Measurements from ENCODE around the gene ZKSCAN5. TPM values are rescaled to one million over a fixed set of nuclear protein-coding genes. Genes with fewer than 3 reads are reported as not detected.
"Not testable (repeated sequence)": the region's sequence is repeated elsewhere in the genome, so short reads cannot be mapped to it uniquely, and the experiment has no call there.

The ZKSCAN5 gene
- total RNA-seq, 4 donors from 2014 or later, result 3.1 to 15.5 (median 9.2) TPM

DNA sequence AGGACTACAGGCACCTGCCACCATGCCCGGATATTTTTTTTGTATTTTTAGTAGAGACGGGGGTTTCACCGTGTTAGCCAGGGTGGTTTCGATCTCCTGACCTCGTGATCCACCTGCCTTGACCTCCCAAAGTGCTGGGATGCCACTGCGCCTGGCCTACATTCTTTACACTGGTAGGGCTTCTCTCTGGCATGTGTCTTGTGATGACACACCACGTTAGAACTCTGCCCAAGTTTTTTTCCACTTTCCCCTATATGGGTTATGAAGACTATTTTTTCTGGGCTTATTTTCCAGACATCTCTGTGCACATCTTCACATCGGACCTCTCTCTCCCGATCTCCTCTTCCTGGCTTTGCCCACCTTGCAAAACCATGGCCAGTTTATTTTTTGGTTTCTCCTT is 36.8 kb downstream of the ZKSCAN5 start:
- H3K27me3 ChIP-seq, result no peaks in the 10 kb centered on the region
- no peaks in the 10 kb centered on the region for H3K4me1 ChIP-seq
- H3K27ac ChIP-seq, result no peak overlapping the region
- no peak overlapping the region for H3K4me3 ChIP-seq
- TF ChIP-seq, protein P1, sequence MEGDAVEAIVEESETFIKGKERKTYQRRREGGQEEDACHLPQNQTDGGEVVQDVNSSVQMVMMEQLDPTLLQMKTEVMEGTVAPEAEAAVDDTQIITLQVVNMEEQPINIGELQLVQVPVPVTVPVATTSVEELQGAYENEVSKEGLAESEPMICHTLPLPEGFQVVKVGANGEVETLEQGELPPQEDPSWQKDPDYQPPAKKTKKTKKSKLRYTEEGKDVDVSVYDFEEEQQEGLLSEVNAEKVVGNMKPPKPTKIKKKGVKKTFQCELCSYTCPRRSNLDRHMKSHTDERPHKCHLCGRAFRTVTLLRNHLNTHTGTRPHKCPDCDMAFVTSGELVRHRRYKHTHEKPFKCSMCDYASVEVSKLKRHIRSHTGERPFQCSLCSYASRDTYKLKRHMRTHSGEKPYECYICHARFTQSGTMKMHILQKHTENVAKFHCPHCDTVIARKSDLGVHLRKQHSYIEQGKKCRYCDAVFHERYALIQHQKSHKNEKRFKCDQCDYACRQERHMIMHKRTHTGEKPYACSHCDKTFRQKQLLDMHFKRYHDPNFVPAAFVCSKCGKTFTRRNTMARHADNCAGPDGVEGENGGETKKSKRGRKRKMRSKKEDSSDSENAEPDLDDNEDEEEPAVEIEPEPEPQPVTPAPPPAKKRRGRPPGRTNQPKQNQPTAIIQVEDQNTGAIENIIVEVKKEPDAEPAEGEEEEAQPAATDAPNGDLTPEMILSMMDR (IDR thresholded peaks at IDR 0.05), result no peak
- TF ChIP-seq POLR2A (IDR thresholded peaks at IDR 0.05), result no peak
- no peaks in the 10 kb centered on the region for H3K36me3 ChIP-seq
- no peak for DNase-seq
- H3K9me3 ChIP-seq, result peaks cover 0 to 12% of the 10 kb centered on the region in 2 donors
- intact Hi-C loops (cut with DNase I; ENCODE audit: low total_unique reads), result no loop called here

DNA sequence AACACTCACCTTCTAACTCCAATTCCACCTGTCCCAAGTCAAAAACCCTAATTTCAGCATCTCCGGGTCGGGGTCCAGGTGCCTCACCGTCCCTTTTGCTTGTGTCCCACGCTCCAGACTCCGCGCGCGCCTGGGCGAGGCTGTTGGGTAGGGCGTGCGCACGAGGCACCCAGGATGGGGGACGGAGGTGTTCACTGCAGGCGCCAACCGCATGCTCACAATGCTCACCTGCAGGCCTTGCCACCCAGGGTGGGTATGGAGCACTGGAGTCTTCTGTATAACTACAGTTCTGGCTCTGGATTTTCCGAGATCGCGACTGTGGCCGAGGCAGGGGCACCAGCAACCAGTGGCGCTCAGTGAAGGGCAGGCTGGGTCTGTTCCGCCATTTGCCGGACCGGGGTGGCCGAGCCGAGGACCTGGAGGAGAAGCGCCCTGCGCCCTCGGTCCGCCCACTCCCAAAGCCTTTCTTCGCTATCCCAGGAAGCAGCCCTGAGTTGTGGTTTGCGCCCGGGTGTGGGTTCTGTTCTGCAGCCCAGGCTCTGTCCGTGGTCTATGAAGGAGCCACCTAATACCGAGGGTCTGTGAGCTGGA is 38.7 kb downstream of the ZKSCAN5 start:
- no peaks in the 10 kb centered on the region for H3K27me3 ChIP-seq

DNA sequence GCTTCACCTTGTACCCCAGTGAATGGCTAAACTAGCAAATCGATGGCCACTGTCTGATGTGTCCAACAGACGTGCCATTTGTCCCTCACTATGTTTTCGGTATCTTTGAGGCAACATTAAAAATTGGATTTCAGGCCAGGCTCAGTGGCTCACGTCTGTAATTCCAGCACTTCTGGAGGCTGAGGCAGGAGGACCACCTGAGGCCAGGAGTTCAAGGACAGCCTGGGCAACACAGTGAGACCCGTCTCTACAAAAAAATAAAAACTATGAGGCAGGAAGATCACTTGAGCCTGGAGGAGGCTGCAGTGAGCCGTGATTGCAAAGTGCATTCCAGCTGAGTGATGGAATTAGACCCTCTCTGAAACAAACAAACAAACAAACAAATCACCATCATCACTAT is 39.5 kb downstream of the ZKSCAN5 start:
- DNase-seq, result no peak
- H3K36me3 ChIP-seq, result no peaks in the 10 kb centered on the region
- intact Hi-C loops (cut with DNase I; ENCODE audit: low total_unique reads), result no loop called here
- H3K4me3 ChIP-seq, result no peak overlapping the region
- H3K27ac ChIP-seq, result no peak overlapping the region
- H3K4me1 ChIP-seq, result no peaks in the 10 kb centered on the region
- TF ChIP-seq, protein P1 (IDR thresholded peaks at IDR 0.05), result no peak
- TF ChIP-seq POLR2A (IDR thresholded peaks at IDR 0.05), result no peak
- peaks cover 0 to 18% of the 10 kb centered on the region in 2 donors for H3K9me3 ChIP-seq
- H3K27me3 ChIP-seq, result no peaks in the 10 kb centered on the region

More for the DNA sequence above, 38.7 kb downstream of the ZKSCAN5 start:
- Histone ChIP-seq H3K9me3 (peaks cover 0 to 14% of the 10 kb centered on the region in 2 donors), H3K4me1 (no peaks in the 10 kb centered on the region), H3K36me3 (no peaks in the 10 kb centered on the region), H3K4me3 (no peak overlapping the region), H3K27ac (no peak overlapping the region)
- TF ChIP-seq, protein P1 (IDR thresholded peaks at IDR 0.05), result no peak
- TF ChIP-seq POLR2A (IDR thresholded peaks at IDR 0.05), result no peak
- DNase-seq, result no peak
- intact Hi-C loops (cut with DNase I; ENCODE audit: low total_unique reads), result no loop called here

DNA sequence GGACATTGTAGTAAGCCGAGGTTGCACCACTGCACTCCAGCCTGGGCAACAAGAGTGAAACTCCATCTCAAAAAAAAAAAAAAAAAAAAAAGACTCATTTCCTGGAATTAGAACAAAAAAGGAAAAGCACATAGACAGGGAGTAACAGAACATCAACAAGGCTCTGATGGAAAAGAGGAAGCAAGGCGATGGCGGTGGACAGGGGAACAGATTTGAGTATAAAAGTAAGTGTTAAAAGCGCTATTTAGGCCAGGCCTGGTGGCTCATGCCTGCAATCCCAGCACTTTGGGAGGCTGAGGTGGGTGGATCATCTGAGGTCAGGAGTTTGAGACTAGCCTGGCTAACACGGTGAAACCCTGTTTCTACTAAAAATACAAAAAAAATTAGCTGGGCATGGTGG is 40.8 kb downstream of the ZKSCAN5 start:
- intact Hi-C loops (cut with DNase I; ENCODE audit: low total_unique reads); H3K27ac ChIP-seq; H3K27me3 ChIP-seq; H3K36me3 ChIP-seq; H3K4me1 ChIP-seq; H3K4me3 ChIP-seq; DNase-seq: not testable (repeated sequence)
- peaks cover 0 to 15% of the 10 kb centered on the region in 2 donors for H3K9me3 ChIP-seq

DNA sequence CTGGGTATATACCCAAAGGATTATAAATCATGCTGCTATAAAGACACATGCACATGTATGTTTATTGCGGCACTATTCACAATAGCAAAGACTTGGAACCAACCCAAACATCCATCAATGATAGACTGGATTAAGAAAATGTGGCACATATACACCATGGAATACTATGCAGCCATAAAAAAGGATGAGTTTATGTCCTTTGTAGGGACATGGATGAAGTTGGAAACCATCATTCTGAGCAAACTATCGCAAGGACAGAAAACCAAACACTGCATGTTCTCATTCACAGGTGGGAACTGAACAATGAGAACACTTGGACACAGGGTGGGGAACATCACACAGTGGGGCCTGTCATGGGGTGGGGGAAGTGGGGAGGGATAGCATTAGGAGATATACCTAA is 45.1 kb downstream of the ZKSCAN5 start:
- H3K27me3 ChIP-seq; H3K4me3 ChIP-seq; H3K27ac ChIP-seq; H3K36me3 ChIP-seq; H3K4me1 ChIP-seq; DNase-seq; intact Hi-C loops (cut with DNase I; ENCODE audit: low total_unique reads): not testable (repeated sequence)
- H3K9me3 ChIP-seq, result peaks cover 0 to 11% of the 10 kb centered on the region in 2 donors

DNA sequence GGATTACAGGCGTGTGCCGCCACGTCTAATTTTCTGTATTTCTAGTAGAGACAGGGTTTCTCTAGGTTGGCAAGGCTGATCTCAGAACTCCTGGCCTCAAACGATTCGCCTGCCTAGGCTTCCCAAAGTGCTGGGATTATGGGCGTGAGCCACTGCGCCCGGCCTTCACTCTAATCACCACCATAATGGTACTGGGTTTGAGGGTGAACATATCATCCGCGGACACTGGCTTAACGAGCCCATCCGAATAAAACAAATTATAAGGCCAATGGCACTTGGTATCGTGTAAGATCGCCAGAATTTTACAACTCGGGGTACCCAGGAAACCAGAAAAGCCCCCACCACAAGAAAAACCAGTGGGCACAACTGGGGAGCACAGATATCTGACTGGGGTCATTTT is 46.9 kb downstream of the ZKSCAN5 start:
- peak overlapping the region; percentile 86 to 92 for H3K4me3 ChIP-seq
- H3K4me1 ChIP-seq, result peaks cover 0 to 8% of the 10 kb centered on the region in 2 donors
- no peak for DNase-seq
- H3K9me3 ChIP-seq, result peaks cover 0 to 5% of the 10 kb centered on the region in 2 donors
- intact Hi-C loops (cut with DNase I; ENCODE audit: low total_unique reads), result loop anchor here (5.0 kb wide), 1 partner anchor 49 kb away; the partner anchor contains the start of genes ZKSCAN5 and ZNF394
- H3K27me3 ChIP-seq, result no peaks in the 10 kb centered on the region
- TF ChIP-seq, protein P1 (IDR thresholded peaks at IDR 0.05), result no peak
- no peak for TF ChIP-seq POLR2A (IDR thresholded peaks at IDR 0.05)
- H3K36me3 ChIP-seq, result no peaks in the 10 kb centered on the region
- peak overlapping the region; percentile 82 to 87 for H3K27ac ChIP-seq

Data from uterus (tissue), 4 donors.